ENCODE results near the gene ZNF668. TPM values are rescaled to one million over a fixed set of nuclear protein-coding genes. Genes with fewer than 3 reads are reported as not detected.

The ZNF668 gene
- polyA plus RNA-seq, 1 of the 3 experiments (the other 2 are of a cell fraction): 13.6 TPM

DNA sequence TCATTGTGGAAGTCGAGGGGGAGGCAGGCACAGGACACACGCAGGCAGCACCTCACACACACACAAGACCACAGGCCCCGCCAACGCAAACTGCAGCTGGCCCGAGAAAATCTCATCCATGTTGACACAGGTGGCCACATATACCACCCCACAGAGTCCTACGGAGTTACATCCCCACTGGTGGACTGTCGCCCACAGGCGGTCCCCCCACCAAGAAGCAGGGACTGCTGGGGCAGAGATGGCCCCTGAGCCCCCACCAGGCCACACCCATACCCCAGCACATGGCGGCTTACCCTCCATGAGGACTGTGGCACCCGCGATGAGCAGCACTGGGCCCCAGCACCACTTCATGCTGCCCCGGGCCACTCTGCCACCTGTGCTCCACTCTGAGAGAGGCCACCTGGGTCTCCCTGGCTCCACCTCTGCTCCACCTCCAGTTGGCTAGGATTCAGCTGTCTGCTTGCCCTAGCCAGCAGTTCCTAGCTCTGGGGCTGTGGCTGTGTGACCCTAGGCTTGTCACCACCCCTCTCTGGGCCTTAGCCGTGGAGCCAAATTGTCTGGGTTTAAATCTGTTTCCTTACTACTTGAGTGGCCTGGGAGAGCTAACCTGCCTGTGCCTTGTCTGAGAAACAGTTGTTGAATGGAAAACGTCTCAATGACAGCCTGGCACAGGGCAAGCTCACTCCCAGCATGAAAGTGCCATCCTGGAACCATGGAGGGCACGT is 14.6 kb upstream of the ZNF668 start, which contains the start of gene PRSS53:
Gene PRSS53, minus strand, starts transcription at position 485 of the 725 bp plus-strand sequence. Its CDS starts 134 bp downstream, at position 351.
- no peak within 1 kb of the TSS for H3K9ac ChIP-seq
- peaks cover 7 to 23% of the 10 kb centered on the region in 2 experiments for H3K36me3 ChIP-seq (replicated peaks in 1 of 2; ENCODE audit: control insufficient read depth in 1 of 2, insufficient read depth in 2 of 2, low read length in 1 of 2)
- ChIA-PET POLR2A (interaction anchor here (1.7 kb wide), 1 partner anchor 15 kb away, joined by 3 read pairs; the partner anchor contains the start of genes ZNF646 and ZNF668), CTCF (interaction anchor here (0.9 to 1.5 kb wide), 2 partner anchors 16 to 354 kb away, joined by 3 read pairs; partner anchors contain the start of gene ZNF843)
- H3K4me2 ChIP-seq: no peak within 1 kb of the TSS
- H3K9me3 ChIP-seq: no peaks in the 10 kb centered on the region
- DNase-seq: no peak
- peaks cover 47% of the 10 kb centered on the region for H3K79me2 ChIP-seq (ENCODE audit: insufficient read depth)
- peaks cover 7% of the 10 kb centered on the region; the same call in 1 of the 2 replicates for H4K20me1 ChIP-seq (ENCODE audit: insufficient read depth)
- TF ChIP-seq JUND (IDR thresholded peaks at IDR 0.05) (no peak), SMC3 (IDR thresholded peaks at IDR 0.05; ENCODE audit: low read depth, low read length) (no peak), FOXJ3 (CRISPR knock-in tag; IDR thresholded peaks at IDR 0.05) (no peak), RFX5 (IDR thresholded peaks at IDR 0.05; ENCODE audit: low read length) (no peak), USF1 (IDR thresholded peaks at IDR 0.05; ENCODE audit: borderline replicate concordance, low read depth) (no peak), IRF3 (IDR thresholded peaks at IDR 0.05; ENCODE audit: low read depth, low read length) (no peak), SIN3A (IDR thresholded peaks at IDR 0.05; ENCODE audit: borderline replicate concordance, low read depth, low read length) (no peak)
- TF ChIP-seq, protein P1, sequence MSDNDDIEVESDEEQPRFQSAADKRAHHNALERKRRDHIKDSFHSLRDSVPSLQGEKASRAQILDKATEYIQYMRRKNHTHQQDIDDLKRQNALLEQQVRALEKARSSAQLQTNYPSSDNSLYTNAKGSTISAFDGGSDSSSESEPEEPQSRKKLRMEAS (IDR thresholded peaks at IDR 0.05; ENCODE audit: low read depth): no peak
- no peak within 1 kb of the TSS for H3K27ac ChIP-seq (ENCODE audit: low read depth in 2 of 2, low read length in 1 of 2)
- H2AFZ ChIP-seq (ENCODE audit: low read depth): no peak within 1 kb of the TSS
- H3K9me2 ChIP-seq: no peaks in the 10 kb centered on the region
- peaks cover 4 to 16% of the 10 kb centered on the region in 2 experiments; a peak in 2 of 4 replicates for H3K4me1 ChIP-seq (ENCODE audit: control insufficient read depth in 1 of 2, insufficient read depth in 2 of 2, low read depth in 1 of 2, low read length in 1 of 2)
- no peaks in the 10 kb centered on the region for H3F3A ChIP-seq (replicated peaks; ENCODE audit: insufficient read depth)
- no peaks in the 10 kb centered on the region for H3K27me3 ChIP-seq (ENCODE audit: insufficient read depth)
- 89% methylated on average over 7 of the region's 15 CpGs for WGBS (ENCODE audit: low lambda C conversion rate)
- no peak within 1 kb of the TSS for H3K4me3 ChIP-seq (ENCODE audit: low read depth in 2 of 2, low read length in 1 of 2)

DNA sequence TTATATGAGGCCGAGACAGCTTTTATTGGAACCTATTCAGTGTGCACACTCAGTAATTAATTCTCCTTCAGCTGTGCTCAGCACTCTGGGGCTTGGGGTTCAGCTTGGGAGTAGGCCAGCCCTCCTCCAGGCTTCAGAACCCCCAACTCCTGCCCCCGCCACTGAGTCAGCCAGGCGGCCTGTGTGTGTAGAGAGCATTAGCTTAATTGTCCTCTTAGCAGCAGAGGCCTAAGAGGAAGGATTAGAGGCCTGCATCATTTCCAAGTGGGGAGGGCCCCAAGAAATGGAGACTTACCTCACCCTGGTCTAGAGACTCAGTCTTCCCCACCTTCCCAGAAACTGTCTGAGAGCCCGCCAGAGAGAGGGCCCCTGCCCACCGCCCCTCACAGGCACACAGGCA is 13.9 kb upstream of the ZNF668 start:
- WGBS (ENCODE audit: low lambda C conversion rate): 83% methylated on average over 5 of the region's 5 CpGs
- Histone ChIP-seq H3K36me3 (replicated peaks in 1 of 2; ENCODE audit: control insufficient read depth in 1 of 2, insufficient read depth in 2 of 2, low read length in 1 of 2) (peaks cover 7 to 28% of the 10 kb centered on the region in 2 experiments), H3K9me3 (no peaks in the 10 kb centered on the region), H3F3A (replicated peaks; ENCODE audit: insufficient read depth) (no peaks in the 10 kb centered on the region), H3K79me2 (ENCODE audit: insufficient read depth) (peaks cover 45% of the 10 kb centered on the region), H3K4me1 (ENCODE audit: control insufficient read depth in 1 of 2, insufficient read depth in 2 of 2, low read depth in 1 of 2, low read length in 1 of 2) (peaks cover 4 to 15% of the 10 kb centered on the region in 2 experiments; a peak in 2 of 4 replicates), H3K4me3 (ENCODE audit: low read depth in 2 of 2, low read length in 1 of 2) (no peak overlapping the region), H3K9me2 (no peaks in the 10 kb centered on the region), H4K20me1 (ENCODE audit: insufficient read depth) (peaks cover 7% of the 10 kb centered on the region; the same call in 1 of the 2 replicates), H3K4me2 (no peak overlapping the region), H3K27ac (ENCODE audit: low read depth in 2 of 2, low read length in 1 of 2) (no peak overlapping the region), H3K27me3 (ENCODE audit: insufficient read depth) (no peaks in the 10 kb centered on the region), H2AFZ (ENCODE audit: low read depth) (no peak overlapping the region), H3K9ac (no peak overlapping the region)
- CTCF ChIA-PET: no interaction called here
- TF ChIP-seq MEF2A (IDR thresholded peaks at IDR 0.05; ENCODE audit: borderline replicate concordance, low read depth) (no peak), TEAD4 (IDR thresholded peaks at IDR 0.05; ENCODE audit: borderline replicate concordance, insufficient read depth) (no peak), FOXJ3 (CRISPR knock-in tag; IDR thresholded peaks at IDR 0.05) (no peak), FOXM1 (IDR thresholded peaks at IDR 0.05; ENCODE audit: low read depth) (no peak)
- POLR2A ChIA-PET: interaction anchor here (1.7 kb wide), 1 partner anchor 14 kb away, joined by 3 read pairs; the partner anchor contains the start of genes ZNF646 and ZNF668
- DNase-seq: no peak

Data from SK-N-SH (cell line).